ENCODE results near the gene TTLL8.

TTLL8 gene

DNA sequence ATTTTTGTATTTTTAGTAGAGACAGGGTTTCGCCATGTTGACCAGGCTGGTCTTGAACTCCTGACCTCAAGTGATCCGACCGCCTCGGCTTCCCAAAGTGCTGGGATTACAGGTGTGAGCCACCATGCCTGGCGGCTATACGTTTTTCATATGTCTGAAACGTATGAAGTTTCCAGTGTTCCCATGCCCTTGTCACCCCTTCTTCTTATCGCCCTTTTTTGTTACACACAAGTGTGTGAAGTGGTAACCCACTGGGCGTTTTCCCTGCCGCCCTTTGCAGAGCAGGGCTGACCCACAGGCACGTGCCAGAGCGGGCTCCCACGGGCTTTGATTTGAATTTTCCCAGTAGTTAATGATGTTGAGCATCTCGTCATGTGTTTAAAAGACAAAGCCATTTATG, 80.5 kb downstream of the TTLL8 start:
- Histone ChIP-seq H3K27me3 (ENCODE audit: insufficient read depth, low read length) (no peaks in the 10 kb centered on the region), H3F3A (ENCODE audit: insufficient read depth, low read length) (no peaks in the 10 kb centered on the region; the same call in 1 of the 2 replicates), H4K20me1 (ENCODE audit: insufficient read depth, low read length) (no peaks in the 10 kb centered on the region), H3K4me2 (ENCODE audit: low read length) (no peak overlapping the region), H2AFZ (ENCODE audit: low read length) (no peak overlapping the region), H3K36me3 (ENCODE audit: insufficient read depth, low read length) (no peaks in the 10 kb centered on the region; the same call in 1 of the 2 replicates), H3K9me3 (ENCODE audit: low read length) (peaks cover 6% of the 10 kb centered on the region; the same call in 1 of the 2 replicates), H3K9ac (ENCODE audit: low read length) (no peak overlapping the region), H3K4me3 (ENCODE audit: low read depth, low read length, poor library complexity, severe bottlenecking) (no peak overlapping the region), H3K4me1 (ENCODE audit: insufficient read depth, low read length, severe bottlenecking) (peaks cover 15% of the 10 kb centered on the region), H3K9me2 (ENCODE audit: low read depth, low read length) (no peaks in the 10 kb centered on the region), H3K79me2 (ENCODE audit: insufficient read depth, low read length) (no peaks in the 10 kb centered on the region), H3K27ac (ENCODE audit: low read depth, low read length, poor library complexity, severe bottlenecking) (no peak overlapping the region)
- TF ChIP-seq, protein P1, sequence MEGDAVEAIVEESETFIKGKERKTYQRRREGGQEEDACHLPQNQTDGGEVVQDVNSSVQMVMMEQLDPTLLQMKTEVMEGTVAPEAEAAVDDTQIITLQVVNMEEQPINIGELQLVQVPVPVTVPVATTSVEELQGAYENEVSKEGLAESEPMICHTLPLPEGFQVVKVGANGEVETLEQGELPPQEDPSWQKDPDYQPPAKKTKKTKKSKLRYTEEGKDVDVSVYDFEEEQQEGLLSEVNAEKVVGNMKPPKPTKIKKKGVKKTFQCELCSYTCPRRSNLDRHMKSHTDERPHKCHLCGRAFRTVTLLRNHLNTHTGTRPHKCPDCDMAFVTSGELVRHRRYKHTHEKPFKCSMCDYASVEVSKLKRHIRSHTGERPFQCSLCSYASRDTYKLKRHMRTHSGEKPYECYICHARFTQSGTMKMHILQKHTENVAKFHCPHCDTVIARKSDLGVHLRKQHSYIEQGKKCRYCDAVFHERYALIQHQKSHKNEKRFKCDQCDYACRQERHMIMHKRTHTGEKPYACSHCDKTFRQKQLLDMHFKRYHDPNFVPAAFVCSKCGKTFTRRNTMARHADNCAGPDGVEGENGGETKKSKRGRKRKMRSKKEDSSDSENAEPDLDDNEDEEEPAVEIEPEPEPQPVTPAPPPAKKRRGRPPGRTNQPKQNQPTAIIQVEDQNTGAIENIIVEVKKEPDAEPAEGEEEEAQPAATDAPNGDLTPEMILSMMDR (IDR thresholded peaks at IDR 0.05; ENCODE audit: low read length): no peak
- no peak for TF ChIP-seq EZH2 (IDR thresholded peaks at IDR 0.05; ENCODE audit: borderline replicate concordance, low read length)

DNA sequence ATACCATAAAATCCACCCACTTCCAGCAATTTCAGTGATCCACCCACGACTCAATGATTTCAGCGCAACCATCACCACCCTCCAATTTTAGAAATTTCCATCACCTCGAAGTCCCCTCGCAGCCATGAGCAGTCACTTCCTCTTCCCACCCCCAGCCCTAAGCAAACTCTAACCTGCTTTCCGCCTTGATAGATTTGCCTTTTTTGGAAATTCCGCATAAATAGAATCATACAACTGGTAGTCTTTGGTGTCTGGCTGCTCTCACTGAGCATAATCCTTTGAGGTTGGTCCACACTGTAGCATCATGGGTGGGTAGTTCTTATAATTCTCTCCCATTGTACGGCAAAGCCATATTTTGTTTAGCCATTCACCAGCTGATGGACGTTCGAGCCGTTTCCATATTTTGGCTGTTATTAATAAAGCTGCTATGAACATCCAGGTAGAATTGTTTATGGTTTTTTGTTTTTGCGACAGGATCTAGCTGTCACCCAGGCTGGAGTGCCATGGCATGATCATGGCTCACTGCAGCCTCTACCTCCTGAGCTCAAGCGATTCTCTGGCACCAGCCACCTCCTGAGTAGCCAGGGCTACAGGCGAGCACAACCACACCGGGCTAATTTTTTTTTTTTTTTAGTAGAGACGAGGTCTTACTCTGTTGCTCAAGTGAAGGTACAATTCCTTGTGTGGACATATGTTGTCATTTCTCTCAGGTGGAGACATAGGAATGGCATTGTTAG, 81.5 kb downstream of the TTLL8 start:
- no peak overlapping the region for H2AFZ ChIP-seq (ENCODE audit: low read length)
- H3K27me3 ChIP-seq (ENCODE audit: insufficient read depth, low read length): no peaks in the 10 kb centered on the region
- no peaks in the 10 kb centered on the region; the same call in 1 of the 2 replicates for H3F3A ChIP-seq (ENCODE audit: insufficient read depth, low read length)
- TF ChIP-seq EZH2 (IDR thresholded peaks at IDR 0.05; ENCODE audit: borderline replicate concordance, low read length): no peak
- TF ChIP-seq, protein P1 (IDR thresholded peaks at IDR 0.05; ENCODE audit: low read length): no peak
- no peak overlapping the region for H3K9ac ChIP-seq (ENCODE audit: low read length)
- peaks cover 16% of the 10 kb centered on the region for H3K4me1 ChIP-seq (ENCODE audit: insufficient read depth, low read length, severe bottlenecking)
- H3K9me3 ChIP-seq (ENCODE audit: low read length): peaks cover 6% of the 10 kb centered on the region; the same call in 1 of the 2 replicates
- no peaks in the 10 kb centered on the region for H3K9me2 ChIP-seq (ENCODE audit: low read depth, low read length)
- H3K79me2 ChIP-seq (ENCODE audit: insufficient read depth, low read length): no peaks in the 10 kb centered on the region
- no peaks in the 10 kb centered on the region; the same call in 1 of the 2 replicates for H3K36me3 ChIP-seq (ENCODE audit: insufficient read depth, low read length)
- H4K20me1 ChIP-seq (ENCODE audit: insufficient read depth, low read length): no peaks in the 10 kb centered on the region
- H3K4me2 ChIP-seq (ENCODE audit: low read length): no peak overlapping the region
- no peak overlapping the region for H3K4me3 ChIP-seq (ENCODE audit: low read depth, low read length, poor library complexity, severe bottlenecking)
- H3K27ac ChIP-seq (ENCODE audit: low read depth, low read length, poor library complexity, severe bottlenecking): peak overlapping the region; percentile 5

DNA sequence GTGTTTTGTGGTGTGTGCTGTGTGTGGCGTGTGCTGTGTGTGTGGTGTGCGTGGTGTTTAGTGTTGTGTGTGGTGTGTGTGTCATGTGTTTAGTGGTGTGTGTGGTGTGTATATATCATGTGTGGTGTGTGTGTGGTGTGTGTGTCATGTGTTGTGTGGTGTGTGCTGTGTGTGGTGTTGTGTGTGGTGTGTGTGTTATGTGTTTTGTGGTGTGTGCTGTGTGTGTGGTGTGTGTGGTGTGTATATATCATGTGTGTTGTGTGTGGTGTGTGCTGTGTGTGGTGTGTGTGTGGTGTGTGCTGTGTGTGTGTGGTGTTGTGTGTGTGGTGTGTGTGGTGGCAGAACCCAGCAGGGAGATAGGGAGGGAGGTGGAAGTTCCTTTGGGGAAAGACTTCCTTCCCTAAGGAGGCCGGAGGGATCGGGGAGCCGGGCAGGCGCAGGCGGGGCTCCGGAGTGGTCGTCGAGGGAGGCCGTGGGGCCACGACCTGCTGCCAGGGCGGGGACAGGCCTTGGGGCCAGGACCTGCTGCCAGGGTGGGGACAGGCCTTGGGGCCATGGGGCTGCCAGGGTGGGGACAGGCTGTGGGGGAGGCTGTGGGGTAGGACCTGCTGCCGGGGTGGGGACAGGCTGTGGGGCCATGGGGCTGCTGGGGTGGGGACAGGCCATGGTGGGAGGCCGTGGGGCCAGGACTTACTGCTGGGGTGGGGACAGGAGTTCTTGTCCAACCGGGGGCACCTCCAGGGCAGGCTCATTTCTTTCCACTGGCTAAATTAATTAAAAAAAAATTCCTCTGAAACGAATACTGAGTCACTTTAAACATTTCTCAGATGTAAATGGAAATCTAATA, 82.3 kb downstream of the TTLL8 start:
- Histone ChIP-seq H3K4me3 (ENCODE audit: low read depth, low read length, poor library complexity, severe bottlenecking) (no peak overlapping the region), H3K27me3 (ENCODE audit: insufficient read depth, low read length) (no peaks in the 10 kb centered on the region), H3K9me2 (ENCODE audit: low read depth, low read length) (no peaks in the 10 kb centered on the region), H4K20me1 (ENCODE audit: insufficient read depth, low read length) (no peaks in the 10 kb centered on the region), H3F3A (ENCODE audit: insufficient read depth, low read length) (no peaks in the 10 kb centered on the region; the same call in 1 of the 2 replicates), H3K4me1 (ENCODE audit: insufficient read depth, low read length, severe bottlenecking) (peaks cover 25% of the 10 kb centered on the region), H3K27ac (ENCODE audit: low read depth, low read length, poor library complexity, severe bottlenecking) (no peak overlapping the region), H3K9ac (ENCODE audit: low read length) (no peak overlapping the region), H3K36me3 (ENCODE audit: insufficient read depth, low read length) (no peaks in the 10 kb centered on the region; the same call in 1 of the 2 replicates), H3K9me3 (ENCODE audit: low read length) (peaks cover 6% of the 10 kb centered on the region; the same call in 1 of the 2 replicates), H2AFZ (ENCODE audit: low read length) (no peak overlapping the region), H3K4me2 (ENCODE audit: low read length) (no peak overlapping the region), H3K79me2 (ENCODE audit: insufficient read depth, low read length) (no peaks in the 10 kb centered on the region)
- no peak for TF ChIP-seq EZH2 (IDR thresholded peaks at IDR 0.05; ENCODE audit: borderline replicate concordance, low read length)
- TF ChIP-seq, protein P1 (IDR thresholded peaks at IDR 0.05; ENCODE audit: low read length): no peak

All from OCI-LY1 (cell line).